K562 (cell line): ENCODE measurements around the gene WWP2. TPM values are rescaled to one million over a fixed set of nuclear protein-coding genes. Genes with fewer than 3 reads are reported as not detected.

Source experiments
- AFF1 ChIP-seq, 2 experiments: fragments of 450-650 bp; IDR thresholded peaks; 2 replicates each; pipeline ENCODE4 v1.6.1; 2018; ENCODE audit warnings: mild to moderate bottlenecking in 2 of 2, low read depth in 1 of 2; ENCODE audit not compliant: partially characterized antibody in 2 of 2
- ARHGAP35 ChIP-seq: fragments of 450-650 bp; IDR thresholded peaks from 2 replicates; pipeline ENCODE4 v1.6.1; 2018; ENCODE audit not compliant: partially characterized antibody
- ARID3B ChIP-seq: fragments of 250-450 bp; sonication (Bioruptor Pico); IDR thresholded peaks from 2 replicates; pipeline ENCODE4 v1.4.0; 2020; ENCODE audit warnings: borderline replicate concordance
- ATF7 ChIP-seq: fragments of 450-650 bp; IDR thresholded peaks from 2 replicates; pipeline ENCODE4 v1.7.1; 2014; ENCODE audit warnings: mild to moderate bottlenecking, moderate library complexity
- BHLHE40 ChIP-seq: IDR thresholded peaks from 2 replicates; pipeline ENCODE4 v1.6.1; 2011; ENCODE audit warnings: low read length, improper control_type of control experiment
- CAMTA2 ChIP-seq: fragments of 250-450 bp; sonication (Bioruptor Pico); conservative IDR thresholded peaks from 2 replicates; pipeline ENCODE4 v1.5.1; 2022
- CBX5 ChIP-seq: IDR thresholded peaks from 2 replicates; pipeline ENCODE4 v1.6.1; 2014; ENCODE audit warnings: low read depth, borderline replicate concordance
- GTF2B ChIP-seq: IDR thresholded peaks from 2 replicates; pipeline ENCODE4 v1.6.1; 2011; ENCODE audit not compliant: insufficient read length; ENCODE audit errors: extremely low read depth
- KDM1A ChIP-seq, 2 experiments: fragments of 450-650 bp; IDR thresholded peaks; 2 replicates each; pipeline ENCODE4 v1.6.1; 2016; ENCODE audit warnings: mild to moderate bottlenecking in 2 of 2
- KLF10 ChIP-seq: fragments of 250-450 bp; sonication (Bioruptor Pico); IDR thresholded peaks from 2 replicates; pipeline ENCODE4 v1.6.1; 2021; ENCODE audit warnings: matching md5 sums
- NFIC ChIP-seq: fragments of 450-650 bp; IDR thresholded peaks from 2 replicates; pipeline ENCODE4 v1.6.1; 2017; ENCODE audit warnings: mild to moderate bottlenecking, inconsistent platforms
- RBM15 ChIP-seq: fragments of 200-400 bp; formaldehyde crosslinking; IDR thresholded peaks from 2 replicates; pipeline ENCODE4 v1.6.1; 2018; ENCODE audit warnings: mild to moderate bottlenecking, low read length, moderate library complexity; ENCODE audit not compliant: insufficient read depth
- RBM17 ChIP-seq: fragments of 200-400 bp; formaldehyde crosslinking; IDR thresholded peaks from 2 replicates; pipeline ENCODE4 v1.6.1; 2017; ENCODE audit warnings: low read depth, mild to moderate bottlenecking, low read length, borderline replicate concordance
- RBM25 ChIP-seq: fragments of 200-400 bp; formaldehyde crosslinking; IDR thresholded peaks from 2 replicates; pipeline ENCODE4 v1.6.1; 2018; ENCODE audit warnings: low read length, low read depth, moderate library complexity; ENCODE audit not compliant: severe bottlenecking
- SIN3A ChIP-seq, 2 experiments: fragments of 150-350 bp in 1 of 2; IDR thresholded peaks; 2 replicates each; pipeline ENCODE4 v1.6.1; 2011 to 2016; ENCODE audit warnings: borderline replicate concordance in 2 of 2, low read depth in 2 of 2, low read length in 2 of 2, mild to moderate bottlenecking in 2 of 2, moderate library complexity in 2 of 2; ENCODE audit not compliant: control insufficient read depth in 1 of 2
- SMARCA5 ChIP-seq: fragments of 450-650 bp; IDR thresholded peaks from 2 replicates; pipeline ENCODE4 v1.6.1; 2016
- SMARCC2 ChIP-seq: fragments of 450-650 bp; IDR thresholded peaks from 2 replicates; pipeline ENCODE4 v1.6.1; 2017; ENCODE audit warnings: antibody characterized with exemption, moderate library complexity, mild to moderate bottlenecking, low read depth
- YY1 ChIP-seq, 3 experiments: IDR thresholded peaks; 2 replicates each; pipeline ENCODE4 v1.6.1; 2011; ENCODE audit warnings: low read length in 2 of 3, mild to moderate bottlenecking in 2 of 3, moderate library complexity in 2 of 3, borderline replicate concordance in 1 of 3, control low read depth in 1 of 3, low read depth in 1 of 3; ENCODE audit not compliant: insufficient read depth in 3 of 3, insufficient replicate concordance in 2 of 3, control insufficient read depth in 1 of 3, insufficient read length in 1 of 3; ENCODE audit errors: extremely low read depth in 1 of 3
- ZNF124 ChIP-seq: sonication (generic); formaldehyde crosslinking; IDR thresholded peaks from 2 replicates; pipeline ENCODE4 v1.8.1; 2022; ENCODE audit warnings: missing genetic modification reagents
- ZNF395 ChIP-seq: fragments of 200-800 bp; sonication (Bioruptor generic); IDR thresholded peaks from 2 replicates; pipeline ENCODE4 v1.6.1; 2017; ENCODE audit warnings: missing genetic modification characterization, missing compliant biosample characterization
- ZSCAN32 ChIP-seq: fragments of 450-650 bp; formaldehyde crosslinking; IDR thresholded peaks from 2 replicates; pipeline ENCODE4 v1.4.0; 2020; ENCODE audit warnings: mild to moderate bottlenecking, moderate library complexity
- polyA plus RNA-seq, 8 experiments: library from polyadenylated mRNA; depleted of rRNA in 4 of 8; stranded (reverse) in 5 of 8; unstranded in 3 of 8; fragments of >200 nt; fragmentation: Nextera tagmentation in 2 of 8; fragmentation: Illumina TruSeq in 1 of 8; extraction: Ambion mirVana in 2 of 8; extraction: Trizol in 1 of 8; gene quantifications; 2 replicates each; pipeline versions ENCODE4 v1.2.1 to v1.2.3, GENCODE V29; 2011 to 2014; ENCODE audit warnings: inconsistent platforms in 1 of 8, missing spikeins in 1 of 8
- total RNA-seq, 7 experiments: library from RNA; depleted of rRNA in 6 of 7; stranded (reverse); fragments of >200 nt in 6 of 7; fragmentation: Illumina TruSeq in 2 of 7; extraction: Trizol in 2 of 7; gene quantifications; 2 replicates each; pipeline versions ENCODE4 v1.2.1 to v1.2.3, GENCODE V29; 2011 to 2021; ENCODE audit warnings: low replicate concordance in 1 of 7

The WWP2 gene
- total and polyA plus RNA-seq, 9 of the 15 experiments (the other 6 are each of a cell fraction or from before 2014, with no cell fraction given): 1.9 to 34.4 (median 14.6) TPM

GRCh38 chr16:69721441-69721957 is 40.6 kb upstream of the WWP2 start (continued):
- TF ChIP-seq RBM17 (no peak), SIN3A (IDR thresholded peaks at IDR 0.05; ENCODE audit: borderline replicate concordance in 2 of 2, control insufficient read depth in 1 of 2, low read depth in 2 of 2, low read length in 2 of 2) (no peak), AFF1 (IDR thresholded peaks at IDR 0.05; ENCODE audit: low read depth in 1 of 2, partially characterized antibody in 2 of 2) (no peak), ZNF124 (CRISPR knock-in tag) (no peak), ATF7 (0 out of 2 replicates have a peak, but pooled peaks have one; percentile 8), KDM1A (IDR thresholded peaks at IDR 0.05) (peak; percentile 55 to 69; a peak in 2 of 4 replicates), SMARCC2 (no peak), CAMTA2 (no peak), ZSCAN32 (CRISPR knock-in tag) (no peak), YY1 (IDR thresholded peaks at IDR 0.05; ENCODE audit: borderline replicate concordance in 1 of 3, control insufficient read depth in 1 of 3, extremely low read depth in 1 of 3, insufficient read depth in 3 of 3, insufficient read length in 1 of 3, insufficient replicate concordance in 2 of 3, low read depth in 1 of 3, low read length in 2 of 3) (no peak), NFIC (no peak), KLF10 (CRISPR knock-in tag) (no peak), ARHGAP35 (no peak), ARID3B (no peak), ZNF395 (CRISPR knock-in tag) (no peak), BHLHE40 (no peak), SMARCA5 (peak; percentile 58; the same call in 1 of the 2 replicates), RBM15 (no peak), GTF2B (no peak), RBM25 (peak; percentile 83), CBX5 (no peak)
